Activated naive CD8-positive, alpha-beta T cell (primary cell): ENCODE data around the gene ACSS1.
A peak's percentile ranks its signal among the peaks of the same experiment; 100 is the strongest.

ENCODE experiments used
- H3K27ac Mint-ChIP-seq: one replicate; pipeline ENCODE4 v1.8.0; 2021; ENCODE audit warnings: mixed read lengths
- H3K27me3 Mint-ChIP-seq: one replicate; pipeline ENCODE4 v1.8.0; 2021; ENCODE audit warnings: mixed read lengths
- H3K36me3 Mint-ChIP-seq: one replicate; pipeline ENCODE4 v1.8.0; 2021; ENCODE audit warnings: mixed read lengths
- H3K4me1 Mint-ChIP-seq: one replicate; pipeline ENCODE4 v1.8.0; 2021; ENCODE audit warnings: low read depth, mixed read lengths
- H3K4me3 Mint-ChIP-seq: one replicate; pipeline ENCODE4 v1.8.0; 2021; ENCODE audit warnings: mild to moderate bottlenecking, mixed read lengths
- H3K9me3 Mint-ChIP-seq: one replicate; pipeline ENCODE4 v1.8.0; 2021; ENCODE audit warnings: low read depth, mixed read lengths

The ACSS1 gene

DNA sequence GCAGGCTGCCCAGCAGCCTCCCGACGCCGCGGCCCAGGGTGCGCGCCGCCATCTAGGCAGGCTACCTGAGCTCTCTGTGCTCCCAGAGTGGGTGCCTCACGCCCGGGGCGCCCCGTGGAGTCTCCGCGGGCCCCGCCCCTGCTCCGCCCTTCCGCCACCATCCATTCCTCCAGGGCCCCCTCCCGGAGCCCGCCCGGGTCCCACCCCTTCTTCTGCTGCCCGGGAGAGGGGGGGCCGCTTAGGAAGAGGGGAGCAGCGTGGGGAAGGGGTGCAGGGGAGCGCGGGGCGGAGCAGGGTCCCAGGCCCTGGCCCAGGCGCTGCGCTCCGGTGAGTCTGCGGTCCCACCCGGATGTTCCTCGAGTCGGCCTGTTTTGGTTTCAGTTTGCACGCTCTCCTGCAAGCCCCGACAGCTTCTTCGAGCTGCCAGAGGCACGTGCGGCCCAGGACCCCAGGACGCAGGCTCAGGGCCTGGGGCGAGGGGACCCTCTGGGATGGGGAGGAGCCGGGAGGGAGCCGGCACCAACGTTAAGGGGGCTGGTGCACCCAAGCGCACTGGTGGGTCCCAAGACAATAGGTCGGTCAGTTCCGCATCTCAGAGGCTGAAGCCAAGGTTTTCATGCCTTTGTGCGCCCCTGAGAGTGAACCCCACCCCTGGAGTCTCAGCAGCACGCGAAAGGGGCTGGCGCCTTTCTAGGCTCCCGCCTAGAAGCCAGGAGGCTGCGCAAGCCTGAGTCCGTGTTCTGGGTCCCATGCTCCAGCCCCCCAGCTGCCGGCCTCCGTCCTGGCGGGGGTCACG is at the start of gene ACSS1:
Gene ACSS1 (minus strand): TSS at position 89 of the 796 bp plus-strand sequence. CDS start 37 bp downstream, at position 52.
- peaks cover 6% of the 10 kb centered on the region for H3K36me3 Mint-ChIP-seq
- H3K4me1 Mint-ChIP-seq = peaks cover 41% of the 10 kb centered on the region
- H3K27me3 Mint-ChIP-seq = no peaks in the 10 kb centered on the region
- no peaks in the 10 kb centered on the region for H3K9me3 Mint-ChIP-seq
- peak within 1 kb of the TSS; percentile 80 for H3K27ac Mint-ChIP-seq
- peak within 1 kb of the TSS; percentile 85 for H3K4me3 Mint-ChIP-seq

DNA sequence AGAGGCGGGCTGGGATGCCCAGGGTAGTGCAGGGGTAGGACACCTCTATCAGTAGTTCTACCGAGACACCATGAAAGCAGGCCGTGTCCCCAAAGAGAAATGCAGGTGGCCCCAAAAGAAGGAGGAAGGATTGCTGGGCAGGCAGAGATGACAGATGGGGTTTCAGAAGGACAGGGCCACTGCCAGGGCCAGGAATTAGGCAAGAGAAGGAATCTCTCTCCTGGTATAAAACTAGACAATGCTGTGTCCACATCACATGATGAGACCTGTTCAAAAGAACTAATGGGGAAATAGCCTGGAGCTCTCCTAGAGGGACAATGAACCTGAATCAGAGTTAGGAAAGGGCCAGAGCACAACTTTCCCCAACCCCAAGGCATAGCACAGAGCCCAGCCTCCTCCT is 45.6 kb upstream of the ACSS1 start:
- Mint-ChIP-seq H3K36me3 (no peaks in the 10 kb centered on the region), H3K9me3 (no peaks in the 10 kb centered on the region), H3K27ac (no peak overlapping the region), H3K4me1 (peaks cover 10% of the 10 kb centered on the region), H3K4me3 (no peak overlapping the region), H3K27me3 (peaks cover 2% of the 10 kb centered on the region)

DNA sequence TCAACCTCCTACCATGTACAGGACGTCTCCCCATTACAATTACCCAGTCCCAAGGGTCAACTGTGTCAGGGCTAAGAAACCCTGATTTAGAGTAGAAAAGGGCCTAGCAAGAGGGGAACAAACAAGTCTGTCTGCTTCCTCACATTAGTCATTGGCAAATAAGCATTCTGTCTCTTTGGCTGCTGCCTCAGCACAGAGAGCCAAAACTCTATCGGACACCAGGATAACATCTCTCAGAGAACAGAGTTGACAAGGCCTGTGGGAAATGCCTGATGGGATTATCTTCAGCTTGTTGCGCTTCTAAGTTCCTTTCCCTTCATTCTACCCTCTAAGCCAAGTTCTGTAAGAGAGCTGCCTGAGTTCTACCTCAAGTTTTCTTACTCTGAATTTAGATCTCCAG is 43.0 kb upstream of the ACSS1 start:
- Mint-ChIP-seq H3K27ac (no peak overlapping the region), H3K9me3 (no peaks in the 10 kb centered on the region), H3K36me3 (no peaks in the 10 kb centered on the region), H3K27me3 (no peaks in the 10 kb centered on the region), H3K4me3 (no peak overlapping the region), H3K4me1 (peaks cover 10% of the 10 kb centered on the region)

DNA sequence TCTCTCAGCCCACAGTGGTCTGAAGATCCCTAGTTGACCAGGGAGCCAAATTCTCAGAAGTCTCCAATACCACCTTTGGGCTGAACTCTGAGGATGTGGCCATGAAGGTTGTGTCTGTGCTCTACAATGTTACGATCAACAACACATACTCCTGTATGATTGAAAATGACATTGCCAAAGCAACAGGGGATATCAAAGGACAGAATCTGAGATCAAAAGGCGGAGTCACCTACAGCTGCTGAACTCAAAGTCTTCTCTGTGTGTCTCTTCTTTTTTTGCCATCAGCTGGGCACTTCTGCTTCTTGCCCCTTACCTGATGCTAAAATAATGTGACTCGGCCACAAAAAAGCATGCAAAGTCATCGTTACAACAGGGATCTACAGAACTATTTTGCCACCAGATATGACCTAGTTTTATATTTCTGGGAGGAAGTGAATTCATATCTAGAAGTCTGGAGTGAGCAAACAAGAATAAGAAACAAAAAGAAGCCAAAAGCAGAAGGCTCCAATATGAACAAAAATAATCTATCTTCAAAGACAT is 41.7 kb upstream of the ACSS1 start:
- no peaks in the 10 kb centered on the region for H3K36me3 Mint-ChIP-seq
- peaks cover 10% of the 10 kb centered on the region for H3K4me1 Mint-ChIP-seq
- no peaks in the 10 kb centered on the region for H3K27me3 Mint-ChIP-seq
- H3K4me3 Mint-ChIP-seq = no peak overlapping the region
- H3K9me3 Mint-ChIP-seq = no peaks in the 10 kb centered on the region
- no peak overlapping the region for H3K27ac Mint-ChIP-seq

- Mint-ChIP-seq H3K4me1 (peaks cover 10% of the 10 kb centered on the region), H3K9me3 (no peaks in the 10 kb centered on the region), H3K36me3 (no peaks in the 10 kb centered on the region), H3K4me3 (no peak overlapping the region), H3K27me3 (no peaks in the 10 kb centered on the region), H3K27ac (no peak overlapping the region)
Observed at GRCh38 chr20:25097498-25097897, 39.6 kb upstream of the ACSS1 start.

DNA sequence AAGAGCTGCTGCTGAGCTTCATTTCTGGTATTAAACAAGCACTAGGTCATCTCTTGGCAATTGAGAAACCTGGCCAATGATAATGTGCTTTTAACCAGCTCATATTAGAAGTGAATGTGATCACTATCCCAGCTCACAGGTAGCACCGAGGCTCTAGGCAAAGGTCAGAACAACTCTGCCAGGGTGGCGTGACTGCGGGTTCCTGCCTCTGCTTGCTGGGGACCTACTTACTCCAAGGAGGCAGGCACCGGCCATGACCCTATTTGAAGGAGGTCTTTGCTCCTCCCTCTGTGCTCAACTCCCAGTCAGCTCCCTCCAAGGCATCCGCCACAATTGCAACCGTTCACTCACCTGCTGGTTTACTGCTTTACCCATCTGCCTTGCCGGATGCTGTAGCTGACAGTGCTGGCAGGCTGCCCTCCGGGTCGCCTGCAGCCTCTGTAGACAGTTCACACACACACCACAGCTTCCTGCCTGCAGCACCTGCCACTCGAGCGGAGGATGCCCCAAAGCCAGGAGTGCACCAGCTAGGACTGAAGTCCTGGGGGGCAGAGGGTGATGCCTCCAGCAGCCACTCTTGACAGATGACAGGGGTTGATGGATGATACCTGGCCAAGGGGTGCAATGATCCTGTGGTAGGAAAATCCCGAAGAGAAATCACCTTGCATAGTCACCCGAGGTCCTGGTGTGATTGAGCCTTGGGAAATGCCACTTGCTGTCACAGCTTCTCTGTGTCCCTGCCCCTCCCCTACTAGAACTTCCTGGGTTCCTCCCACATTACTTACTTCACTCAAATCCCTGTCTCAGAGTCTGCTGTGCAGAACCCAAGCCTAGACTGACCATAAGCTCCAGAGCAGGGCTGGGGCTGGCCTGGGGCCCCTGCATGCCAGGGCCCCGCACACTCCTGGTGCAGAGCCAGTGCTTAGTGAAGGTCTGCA is 32.8 kb upstream of the ACSS1 start:
- H3K9me3 Mint-ChIP-seq = no peaks in the 10 kb centered on the region
- H3K36me3 Mint-ChIP-seq = no peaks in the 10 kb centered on the region
- H3K27me3 Mint-ChIP-seq = peaks cover under 1% of the 10 kb centered on the region
- H3K4me3 Mint-ChIP-seq = peak overlapping the region; percentile 35
- H3K4me1 Mint-ChIP-seq = peaks cover 30% of the 10 kb centered on the region
- H3K27ac Mint-ChIP-seq = peak overlapping the region; percentile 69

DNA sequence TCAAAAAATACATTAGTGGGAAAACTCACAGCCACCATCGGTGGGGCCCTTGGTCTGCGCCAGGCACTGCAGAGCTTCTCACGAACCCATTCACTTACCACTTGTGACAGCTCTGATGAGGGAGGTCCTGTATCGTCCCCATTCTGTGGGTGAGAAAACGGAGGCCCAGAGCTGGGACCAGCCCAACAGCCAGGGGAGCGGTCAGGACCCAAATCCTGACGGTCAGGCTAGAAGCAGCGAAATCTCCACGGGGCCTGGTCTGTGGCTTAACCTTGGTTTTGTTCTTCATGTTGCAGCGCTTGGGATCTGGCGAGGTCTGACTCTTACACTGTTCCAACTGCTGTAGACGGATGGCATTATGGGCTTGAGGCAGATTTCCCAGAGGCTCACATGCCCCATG is 31.7 kb upstream of the ACSS1 start:
- Mint-ChIP-seq H3K4me1 (peaks cover 34% of the 10 kb centered on the region), H3K27me3 (peaks cover 4% of the 10 kb centered on the region), H3K27ac (peak overlapping the region; percentile 66), H3K9me3 (no peaks in the 10 kb centered on the region), H3K36me3 (no peaks in the 10 kb centered on the region), H3K4me3 (no peak overlapping the region)

- Mint-ChIP-seq H3K27me3 (peaks cover 4% of the 10 kb centered on the region), H3K4me1 (peaks cover 39% of the 10 kb centered on the region)
Observed at GRCh38 chr20:25089096-25089495, 31.2 kb upstream of the ACSS1 start.

DNA sequence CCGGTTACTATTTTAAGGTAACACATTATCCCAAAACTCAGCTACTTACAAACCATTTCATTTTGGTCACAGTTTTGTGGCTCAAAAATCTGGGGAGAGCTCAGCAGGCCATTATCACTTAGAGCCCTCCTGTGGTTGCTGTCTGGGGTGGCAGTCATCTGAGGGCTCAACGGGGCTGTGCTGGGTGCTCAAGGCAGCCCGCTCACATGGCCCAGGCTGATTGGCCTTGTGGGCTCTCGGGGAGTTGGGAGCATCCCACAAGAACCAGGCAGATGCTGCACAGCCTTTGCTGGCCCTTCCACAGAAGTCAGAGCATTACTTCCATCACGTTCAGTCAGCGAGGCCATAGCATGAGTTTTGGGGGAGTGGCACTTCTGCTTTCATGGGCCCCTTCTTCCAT is 30.3 kb upstream of the ACSS1 start:
- Mint-ChIP-seq H3K27ac (no peak overlapping the region), H3K4me3 (no peak overlapping the region), H3K36me3 (no peaks in the 10 kb centered on the region), H3K27me3 (peaks cover 9% of the 10 kb centered on the region), H3K9me3 (no peaks in the 10 kb centered on the region), H3K4me1 (peaks cover 44% of the 10 kb centered on the region)

More at GRCh38 chr20:25089096-25089495, 31.2 kb upstream of the ACSS1 start:
- no peak overlapping the region for H3K27ac Mint-ChIP-seq
- H3K4me3 Mint-ChIP-seq = no peak overlapping the region
- H3K36me3 Mint-ChIP-seq = no peaks in the 10 kb centered on the region
- H3K9me3 Mint-ChIP-seq = no peaks in the 10 kb centered on the region

DNA sequence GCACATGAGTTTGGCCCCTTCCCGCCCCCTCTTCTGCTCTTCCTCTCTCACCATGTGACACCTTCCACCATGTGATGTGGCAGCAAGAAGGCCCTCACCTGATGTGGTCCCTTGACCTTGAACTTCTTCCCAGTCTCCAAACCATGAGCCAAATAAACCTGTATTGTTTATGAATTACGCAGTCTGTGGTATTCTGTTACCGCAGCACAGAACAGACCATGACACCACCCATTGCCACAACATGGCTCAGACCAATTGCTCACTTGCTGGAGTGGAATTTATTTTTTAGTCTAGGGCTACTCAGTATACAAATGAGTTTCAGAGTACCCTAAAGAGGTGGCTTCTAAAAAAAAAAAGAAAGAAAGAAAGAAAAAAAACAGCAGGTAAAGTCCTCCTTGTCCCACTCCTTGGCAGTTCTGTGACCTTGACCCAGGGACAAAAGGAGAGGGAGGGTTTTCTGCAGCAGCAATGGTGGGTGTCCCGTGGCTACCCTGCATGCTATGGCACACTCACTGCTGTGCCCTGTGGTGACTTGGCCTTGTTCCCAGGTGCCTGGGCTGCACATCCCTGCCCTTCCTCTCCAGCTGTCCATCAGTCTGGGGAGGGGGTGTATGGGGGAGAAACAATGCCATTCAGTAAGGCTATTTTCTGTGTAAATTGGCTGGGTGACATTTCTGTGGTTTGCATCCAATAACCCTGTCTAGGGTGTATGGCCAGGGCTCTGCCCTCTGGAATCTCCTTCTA is 29.4 kb upstream of the ACSS1 start:
- H3K27me3 Mint-ChIP-seq = peaks cover 14% of the 10 kb centered on the region
- H3K4me1 Mint-ChIP-seq = peaks cover 48% of the 10 kb centered on the region
- H3K9me3 Mint-ChIP-seq = no peaks in the 10 kb centered on the region
- no peaks in the 10 kb centered on the region for H3K36me3 Mint-ChIP-seq
- H3K4me3 Mint-ChIP-seq = no peak overlapping the region
- no peak overlapping the region for H3K27ac Mint-ChIP-seq

DNA sequence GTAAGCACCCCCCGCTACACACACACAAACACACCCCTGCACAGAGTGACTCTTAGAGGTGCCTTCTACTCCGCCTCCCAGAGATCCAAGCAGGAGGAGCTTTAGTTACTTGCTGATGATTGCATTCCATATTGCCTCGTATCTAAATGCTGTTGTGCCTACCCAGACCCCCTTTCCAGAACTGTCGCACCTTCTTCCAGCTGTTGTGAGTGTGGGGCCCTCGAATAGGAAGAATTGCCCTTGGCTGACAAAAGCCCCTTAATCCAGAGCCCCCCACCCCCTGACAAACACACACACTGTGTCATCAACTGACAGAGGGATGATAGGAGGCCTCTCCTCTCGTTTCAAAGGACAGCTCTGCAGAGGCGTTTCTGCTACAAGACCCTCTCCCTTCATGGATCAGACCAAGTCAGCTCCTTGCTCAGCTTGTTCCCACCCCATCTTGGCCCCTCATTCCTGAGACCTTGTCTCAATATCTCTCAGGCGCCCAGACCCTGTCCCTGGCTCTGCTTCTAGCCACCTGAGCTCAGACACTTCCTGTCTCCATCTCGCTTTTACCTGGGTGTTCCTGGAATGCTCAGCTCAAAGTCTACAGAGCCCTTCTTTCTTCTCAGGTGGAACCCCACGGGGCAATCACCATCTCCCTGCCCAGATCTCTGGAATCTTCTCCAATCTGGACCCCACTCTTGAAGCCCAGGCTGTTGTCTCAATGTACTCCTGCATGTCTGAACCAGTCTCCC is 28.0 kb upstream of the ACSS1 start:
- H3K4me3 Mint-ChIP-seq = no peak overlapping the region
- peaks cover 35% of the 10 kb centered on the region for H3K4me1 Mint-ChIP-seq
- peaks cover 17% of the 10 kb centered on the region for H3K27me3 Mint-ChIP-seq

DNA sequence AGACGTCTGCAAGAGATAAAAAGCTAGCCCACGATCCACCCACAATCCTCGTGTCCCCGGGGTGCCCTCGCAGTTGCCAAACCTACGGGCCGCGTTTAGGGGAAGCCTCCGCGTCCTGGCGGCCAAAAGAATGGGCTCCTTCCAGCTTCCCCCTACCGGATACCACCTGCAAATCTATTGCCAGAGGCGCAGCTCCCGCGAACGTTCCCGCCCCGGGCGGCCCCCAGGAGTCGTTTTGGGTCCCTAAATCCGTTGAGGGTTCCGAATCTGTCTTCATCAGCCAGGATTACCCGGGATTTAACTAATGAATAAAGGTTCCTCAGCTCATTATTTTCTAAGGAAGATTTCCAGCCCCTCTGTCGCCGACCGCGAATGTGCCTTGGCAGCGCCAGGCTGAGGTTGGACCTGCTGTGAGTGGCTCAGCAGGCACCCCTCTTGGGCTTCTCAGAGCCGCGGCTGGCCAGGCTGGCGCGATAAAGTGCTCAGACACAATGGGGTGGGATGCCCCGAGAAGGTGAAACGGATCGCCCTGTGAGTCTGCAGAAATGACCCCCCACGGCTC is 26.8 kb upstream of the ACSS1 start:
- Mint-ChIP-seq H3K4me1 (peaks cover 27% of the 10 kb centered on the region), H3K4me3 (peak overlapping the region; percentile 34), H3K27ac (no peak overlapping the region), H3K27me3 (peaks cover 27% of the 10 kb centered on the region), H3K9me3 (no peaks in the 10 kb centered on the region), H3K36me3 (no peaks in the 10 kb centered on the region)

More for the DNA sequence above, 28.0 kb upstream of the ACSS1 start:
- Mint-ChIP-seq H3K9me3 (no peaks in the 10 kb centered on the region), H3K36me3 (no peaks in the 10 kb centered on the region), H3K27ac (no peak overlapping the region)

DNA sequence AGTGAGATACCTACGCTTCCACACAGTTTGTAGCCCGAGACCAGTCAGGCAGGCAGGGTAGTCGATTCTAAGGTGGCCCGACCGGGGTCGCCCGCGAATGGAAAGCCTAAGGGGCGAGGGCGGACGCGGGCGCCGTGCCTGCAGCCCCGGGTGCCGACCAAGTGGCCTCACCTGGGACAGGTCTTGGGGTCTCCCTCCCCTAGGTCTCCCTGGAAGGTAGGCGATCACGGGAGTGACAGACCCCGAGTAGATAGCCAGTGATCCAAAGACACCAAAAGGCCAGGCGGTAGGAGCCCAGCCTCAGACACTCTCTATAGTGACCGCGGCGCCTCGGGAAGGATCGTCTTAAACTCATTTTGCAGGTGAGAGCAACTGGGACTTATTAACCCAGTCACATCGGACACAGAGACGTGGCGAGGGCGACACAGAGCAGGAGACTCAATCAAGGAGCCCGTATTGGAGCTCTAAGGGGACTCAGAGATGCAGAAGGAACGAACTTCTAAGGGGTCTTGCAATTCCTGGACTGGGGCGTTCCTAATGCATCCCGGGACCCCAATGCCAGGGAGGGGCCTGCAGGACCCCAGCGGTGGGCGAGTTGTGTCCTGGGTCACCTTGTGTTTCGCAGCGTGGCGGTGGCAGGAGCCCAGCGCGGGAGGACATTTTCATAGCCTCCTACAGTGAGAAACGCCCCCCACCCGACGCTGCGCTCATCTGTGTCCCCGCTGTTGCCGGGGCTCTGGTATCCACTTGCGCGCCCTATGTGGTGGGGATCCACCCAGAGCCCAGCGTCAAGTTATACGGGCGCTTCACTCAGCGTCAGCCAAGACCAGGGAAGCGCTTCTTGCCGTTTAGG is 26.1 kb upstream of the ACSS1 start:
- H3K27ac Mint-ChIP-seq = no peak overlapping the region
- no peaks in the 10 kb centered on the region for H3K36me3 Mint-ChIP-seq
- H3K4me3 Mint-ChIP-seq = peak overlapping the region; percentile 49
- peaks cover 31% of the 10 kb centered on the region for H3K27me3 Mint-ChIP-seq
- H3K4me1 Mint-ChIP-seq = peaks cover 24% of the 10 kb centered on the region
- no peaks in the 10 kb centered on the region for H3K9me3 Mint-ChIP-seq
